ENCODE measurements around the gene PGM2L1.
"Not testable (repeated sequence)": the region's sequence is repeated elsewhere in the genome, so short reads cannot be mapped to it uniquely, and the experiment has no call there.

Gene PGM2L1

GRCh38 chr11:74398244-74399159, at the start of gene PGM2L1:
PGM2L1 (minus strand) TSS chr11:74398433; CDS start chr11:74398161, 272 bp downstream.
- DNase-seq = peak; percentile 98
- in situ Hi-C loops (cut with MboI; ENCODE audit: low pct_unique_long_range_greater_than_20kb, low sequenced_read_pairs) = no loop called here

DNA sequence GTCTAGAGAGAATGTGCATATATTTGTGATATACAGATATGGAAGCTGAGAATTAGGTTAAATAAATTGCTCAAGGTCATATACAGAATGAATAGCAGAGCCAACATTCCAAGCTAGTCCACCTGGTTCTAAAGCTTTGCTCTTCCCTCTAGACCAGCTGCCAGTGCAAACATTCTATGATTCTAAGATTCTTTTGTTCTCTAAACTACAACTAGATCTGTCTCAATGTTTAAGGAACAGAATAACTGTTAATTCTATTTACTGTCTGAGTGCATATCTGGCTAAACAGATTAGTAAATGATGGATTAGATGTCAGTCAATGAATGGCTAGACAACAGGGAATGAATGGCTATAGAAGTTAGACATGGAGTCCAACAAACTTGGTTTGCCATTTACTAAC, 49.5 kb upstream of the PGM2L1 start:
- no peak for DNase-seq
- in situ Hi-C loops (cut with MboI; ENCODE audit: low pct_unique_long_range_greater_than_20kb, low sequenced_read_pairs) = loop anchor here (10.0 kb wide), 1 partner anchor 183 kb away; no protein-coding TSS in a partner anchor

DNA sequence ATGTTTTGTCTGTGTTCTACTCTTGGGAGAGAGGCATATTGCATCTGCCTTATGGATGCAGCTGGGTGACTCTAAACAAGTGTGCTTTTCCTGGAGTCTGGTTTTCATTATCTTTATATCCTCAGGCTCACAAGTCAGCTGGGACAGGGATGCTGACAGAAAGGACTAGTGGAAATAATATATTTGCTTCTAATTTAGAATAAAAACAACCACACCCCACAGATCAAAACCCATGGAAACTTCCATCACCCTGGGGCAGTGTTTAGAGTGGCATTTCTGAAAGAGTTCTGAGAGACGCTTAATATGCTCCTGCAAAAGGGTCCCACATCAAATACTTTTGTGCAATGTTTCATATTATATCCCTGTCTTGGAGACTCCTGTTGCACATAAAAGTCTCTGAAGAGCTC, 48.3 kb upstream of the PGM2L1 start:
- no peak for DNase-seq
- in situ Hi-C loops (cut with MboI; ENCODE audit: low pct_unique_long_range_greater_than_20kb, low sequenced_read_pairs) = loop anchor here (10.0 kb wide), 1 partner anchor 182 kb away; no protein-coding TSS in a partner anchor

DNA sequence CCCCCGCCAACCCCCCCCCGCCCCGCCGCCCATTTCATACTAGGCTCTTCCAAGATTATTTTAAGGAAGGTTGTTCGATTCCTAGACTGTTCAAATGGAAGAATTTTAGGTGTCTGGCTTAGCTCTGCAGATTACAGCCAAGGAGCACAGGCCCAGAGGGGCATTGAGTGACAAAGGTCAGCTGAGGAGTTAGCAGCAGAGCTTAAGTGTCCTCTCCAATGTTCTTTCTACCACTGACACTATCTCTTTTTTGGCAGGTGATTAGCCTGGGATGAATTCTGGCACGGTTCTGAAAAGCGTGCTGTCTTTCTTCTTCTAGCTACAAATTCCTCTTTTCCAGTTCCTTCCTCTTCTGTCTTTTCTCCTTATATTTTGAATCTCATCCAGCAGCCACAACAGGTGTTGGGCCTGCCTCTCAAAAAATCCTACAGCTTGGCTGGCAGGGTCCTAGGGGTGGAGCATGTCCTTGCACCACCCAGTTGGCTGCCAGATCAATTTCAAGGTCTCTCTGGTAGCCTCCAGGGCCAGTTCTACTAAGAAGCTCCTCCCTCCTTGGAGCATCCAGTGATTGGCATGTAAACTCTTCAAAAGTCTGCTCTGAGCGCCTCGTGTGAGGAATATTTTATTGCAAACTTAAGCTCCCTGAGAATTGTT, 46.1 kb upstream of the PGM2L1 start:
- in situ Hi-C loops (cut with MboI; ENCODE audit: low pct_unique_long_range_greater_than_20kb, low sequenced_read_pairs) = loop anchor here (10.0 kb wide), 1 partner anchor 179 kb away; no protein-coding TSS in a partner anchor
- no peak for DNase-seq

GRCh38 chr11:74443071-74443864, 45.0 kb upstream of the PGM2L1 start:
- DNase-seq = no peak
- in situ Hi-C loops (cut with MboI; ENCODE audit: low pct_unique_long_range_greater_than_20kb, low sequenced_read_pairs) = loop anchor here (10.0 kb wide), 1 partner anchor 178 kb away; no protein-coding TSS in a partner anchor

GRCh38 chr11:74442636-74443035, 44.4 kb upstream of the PGM2L1 start:
- in situ Hi-C loops (cut with MboI; ENCODE audit: low pct_unique_long_range_greater_than_20kb, low sequenced_read_pairs) = loop anchor here (10.0 kb wide), 1 partner anchor 178 kb away; no protein-coding TSS in a partner anchor
- no peak for DNase-seq

- in situ Hi-C loops (cut with MboI; ENCODE audit: low pct_unique_long_range_greater_than_20kb, low sequenced_read_pairs) = no loop called here
- no peak for DNase-seq
Measured at GRCh38 chr11:74438681-74439080, 40.4 kb upstream of the PGM2L1 start.

- in situ Hi-C loops (cut with MboI; ENCODE audit: low pct_unique_long_range_greater_than_20kb, low sequenced_read_pairs) = no loop called here
Measured at GRCh38 chr11:74437441-74438042, 39.3 kb upstream of the PGM2L1 start.

DNA sequence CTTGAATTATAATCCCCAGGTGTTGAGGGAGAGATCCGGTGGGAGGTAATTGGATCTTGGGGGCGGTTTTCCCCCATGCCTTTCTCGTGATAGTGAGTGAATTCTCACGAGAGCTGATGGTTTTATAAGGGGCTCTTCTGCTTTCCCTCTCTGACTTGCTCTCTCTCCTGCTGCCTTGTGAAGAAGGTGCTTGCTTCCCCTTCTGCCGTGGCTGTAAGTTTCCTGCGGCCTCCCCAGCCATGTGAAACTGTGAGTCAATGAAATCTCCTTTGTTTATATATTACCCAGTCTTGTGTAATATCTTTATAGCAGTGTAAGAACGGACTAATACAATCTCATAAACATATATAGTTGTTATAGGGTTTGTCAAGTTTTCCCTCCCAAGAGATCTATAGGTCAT, 36.3 kb upstream of the PGM2L1 start:
- peak; percentile 33 for DNase-seq
- in situ Hi-C loops (cut with MboI; ENCODE audit: low pct_unique_long_range_greater_than_20kb, low sequenced_read_pairs) = no loop called here

More at GRCh38 chr11:74437441-74438042, 39.3 kb upstream of the PGM2L1 start:
- DNase-seq = no peak

GRCh38 chr11:74429205-74429604, 31.0 kb upstream of the PGM2L1 start:
- no peak for DNase-seq
- in situ Hi-C loops (cut with MboI; ENCODE audit: low pct_unique_long_range_greater_than_20kb, low sequenced_read_pairs) = no loop called here

DNA sequence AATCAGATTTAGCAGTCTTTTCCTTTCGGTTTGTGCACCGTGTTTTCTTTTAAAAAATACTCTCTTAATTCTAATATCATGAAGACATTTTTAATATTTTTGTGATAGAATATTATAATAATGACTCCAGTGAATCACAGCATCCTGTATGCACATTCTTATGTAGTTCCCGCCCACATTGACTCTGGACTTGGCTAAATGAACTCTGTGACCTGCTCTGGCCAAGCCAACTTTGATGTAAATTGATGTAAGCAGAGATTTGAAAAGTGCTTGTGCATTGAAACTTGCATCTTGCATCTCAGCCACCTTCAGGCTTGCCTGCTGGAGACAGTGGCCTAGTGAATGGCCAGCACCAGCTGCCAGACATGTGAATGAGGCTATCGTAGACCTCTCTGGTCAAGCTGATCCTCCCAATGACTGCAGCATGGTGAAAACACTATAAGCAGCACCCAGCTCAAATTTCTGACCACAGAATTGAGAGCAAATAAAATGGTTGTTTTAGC, 29.2 kb upstream of the PGM2L1 start:
- in situ Hi-C loops (cut with MboI; ENCODE audit: low pct_unique_long_range_greater_than_20kb, low sequenced_read_pairs) = no loop called here
- DNase-seq = no peak

GRCh38 chr11:74425100-74425499, 26.9 kb upstream of the PGM2L1 start:
- in situ Hi-C loops (cut with MboI; ENCODE audit: low pct_unique_long_range_greater_than_20kb, low sequenced_read_pairs) = no loop called here
- no peak for DNase-seq

DNA sequence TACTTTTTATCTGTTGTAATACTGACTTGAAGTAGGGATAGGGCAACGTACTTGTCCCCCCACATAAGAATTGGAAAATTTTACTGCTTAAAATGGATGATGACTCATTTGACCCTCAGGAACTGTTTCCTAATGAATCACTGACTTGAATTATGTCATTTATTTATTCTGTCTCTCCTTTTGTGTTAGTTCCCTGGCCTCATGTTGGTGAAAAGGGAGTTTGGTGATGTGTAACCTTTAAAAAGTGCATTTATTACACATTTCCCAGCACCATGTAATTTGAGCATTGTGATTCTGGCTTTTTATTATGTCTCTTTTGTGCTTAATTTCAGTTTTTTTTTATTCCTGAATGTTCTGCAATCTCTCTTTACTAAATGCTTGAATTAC, 20.3 kb upstream of the PGM2L1 start:
- in situ Hi-C loops (cut with MboI; ENCODE audit: low pct_unique_long_range_greater_than_20kb, low sequenced_read_pairs) = no loop called here
- no peak for DNase-seq

DNA sequence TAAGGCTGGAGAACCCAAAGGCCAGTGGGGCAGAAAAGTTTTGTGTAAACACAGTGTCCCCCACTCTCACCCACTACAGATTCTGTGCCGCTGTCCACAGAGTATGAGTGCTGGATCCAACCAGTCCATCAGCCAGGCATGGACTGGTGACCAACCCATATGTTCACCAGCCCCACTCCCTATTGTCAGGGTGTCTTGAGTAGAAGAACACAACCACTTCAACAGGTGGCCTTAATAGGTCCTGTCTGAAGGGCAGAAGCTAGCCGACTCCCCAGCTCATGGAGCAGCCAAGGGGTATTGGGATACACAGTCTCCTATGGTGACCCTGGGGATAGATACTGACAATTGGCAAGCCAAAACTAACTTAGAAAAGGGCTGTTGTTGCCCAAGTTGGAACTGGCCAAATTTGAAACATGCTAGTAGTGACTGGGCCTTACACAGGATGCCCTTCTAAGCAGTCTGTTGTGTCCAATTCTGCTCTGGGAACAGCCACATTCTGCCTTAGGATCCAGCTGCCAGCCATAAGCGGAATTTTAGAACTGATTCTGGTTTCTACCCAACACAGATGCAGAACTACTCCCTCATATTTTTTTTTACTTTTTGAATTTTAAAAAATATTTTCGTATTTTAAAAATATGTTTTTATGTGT, 19.8 kb upstream of the PGM2L1 start:
- no peak for DNase-seq
- in situ Hi-C loops (cut with MboI; ENCODE audit: low pct_unique_long_range_greater_than_20kb, low sequenced_read_pairs) = no loop called here

DNA sequence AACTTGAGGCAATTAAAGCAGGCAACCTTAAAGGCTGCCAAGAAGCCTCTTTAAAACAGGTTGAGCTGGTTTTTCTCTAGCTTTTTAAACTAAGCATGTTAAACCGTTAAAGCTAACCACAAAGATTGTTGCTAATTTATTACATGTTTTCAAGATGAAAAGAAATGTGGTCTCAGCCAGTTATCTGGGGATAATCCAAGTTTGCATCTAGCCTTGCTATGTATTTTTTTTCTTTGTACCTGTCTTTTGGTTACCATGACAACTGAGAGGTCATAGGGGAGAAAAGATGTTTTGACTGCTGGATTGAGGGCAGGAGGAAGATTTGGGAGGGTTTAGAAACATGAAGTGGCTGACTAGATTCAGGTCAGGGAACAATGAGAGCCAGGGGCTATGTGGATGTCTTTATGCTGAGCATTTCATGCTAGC, 19.2 kb upstream of the PGM2L1 start:
- in situ Hi-C loops (cut with MboI; ENCODE audit: low pct_unique_long_range_greater_than_20kb, low sequenced_read_pairs) = no loop called here
- no peak for DNase-seq

- in situ Hi-C loops (cut with MboI; ENCODE audit: low pct_unique_long_range_greater_than_20kb, low sequenced_read_pairs); DNase-seq: not testable (repeated sequence)
Measured at GRCh38 chr11:74416974-74417373, 18.7 kb upstream of the PGM2L1 start.

DNA sequence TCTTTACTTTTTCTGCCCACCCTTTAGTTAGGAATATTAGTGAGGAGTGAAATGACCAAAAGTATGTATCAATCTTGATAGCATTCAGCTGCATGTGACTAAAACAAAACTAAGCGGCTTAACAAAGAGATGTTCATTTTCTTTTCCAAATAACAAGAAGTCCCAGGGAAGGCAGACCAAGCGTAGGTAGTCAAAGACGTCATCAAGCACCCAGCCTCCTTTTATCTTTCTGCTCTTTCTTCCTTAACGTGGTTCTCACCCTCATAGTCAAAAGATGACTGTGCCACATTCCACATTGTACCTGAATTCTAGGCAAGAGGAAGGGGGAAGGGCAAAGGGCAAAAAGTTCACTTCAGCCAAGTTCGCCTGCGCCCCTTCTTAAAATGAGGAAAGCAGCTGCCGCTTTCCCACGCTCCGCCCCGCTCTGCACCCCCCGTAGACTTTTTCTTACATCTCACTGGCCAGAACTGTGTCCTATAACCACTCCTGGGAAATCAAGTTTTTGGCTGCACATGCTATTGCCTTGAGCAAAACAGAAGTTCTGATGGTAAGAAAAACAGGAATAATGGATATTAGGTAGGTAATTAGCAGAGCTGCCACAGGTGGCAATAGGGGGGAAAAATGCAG, 14.6 kb upstream of the PGM2L1 start:
- in situ Hi-C loops (cut with MboI; ENCODE audit: low pct_unique_long_range_greater_than_20kb, low sequenced_read_pairs) = no loop called here
- no peak for DNase-seq

GRCh38 chr11:74412321-74412720, 14.1 kb upstream of the PGM2L1 start:
- no peak for DNase-seq
- in situ Hi-C loops (cut with MboI; ENCODE audit: low pct_unique_long_range_greater_than_20kb, low sequenced_read_pairs) = no loop called here

All from KBM-7 (cell line).